ENCODE results near the gene EHF.
"Not testable (repeated sequence)": the region's sequence is repeated elsewhere in the genome, so short reads cannot be mapped to it uniquely, and the experiment has no call there.

Gene EHF

DNA sequence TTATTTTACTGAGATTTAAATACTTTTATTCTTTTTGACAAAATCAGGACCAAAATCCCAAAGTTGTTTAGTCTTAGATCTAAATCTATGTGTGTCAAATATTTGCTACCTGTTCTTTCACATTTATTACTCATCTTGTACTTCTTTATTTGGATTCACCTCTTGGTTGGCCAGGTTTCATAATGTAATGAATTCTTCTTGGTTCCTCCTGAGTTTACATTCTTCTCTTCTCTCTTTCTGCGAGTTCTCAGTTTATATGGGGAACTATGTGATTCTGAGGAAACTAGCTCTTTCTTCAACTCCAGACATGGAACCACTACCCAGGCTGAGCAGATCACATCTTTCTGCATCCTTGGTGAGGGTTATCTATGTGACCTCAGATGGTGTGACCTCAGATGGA is 50.2 kb downstream of the EHF start:
- Histone ChIP-seq H3K27me3 (ENCODE audit: control insufficient read depth, insufficient read depth, low read length) (no peaks in the 10 kb centered on the region), H3K27ac (ENCODE audit: low read depth, low read length) (no peak overlapping the region), H3K36me3 (ENCODE audit: control insufficient read depth, insufficient read depth, low read length) (no peaks in the 10 kb centered on the region), H3K9ac (ENCODE audit: low read length) (no peak overlapping the region), H3K4me1 (ENCODE audit: control insufficient read depth, insufficient read depth, low read length) (no peaks in the 10 kb centered on the region), H3K4me3 (ENCODE audit: low read length) (no peak overlapping the region)

DNA sequence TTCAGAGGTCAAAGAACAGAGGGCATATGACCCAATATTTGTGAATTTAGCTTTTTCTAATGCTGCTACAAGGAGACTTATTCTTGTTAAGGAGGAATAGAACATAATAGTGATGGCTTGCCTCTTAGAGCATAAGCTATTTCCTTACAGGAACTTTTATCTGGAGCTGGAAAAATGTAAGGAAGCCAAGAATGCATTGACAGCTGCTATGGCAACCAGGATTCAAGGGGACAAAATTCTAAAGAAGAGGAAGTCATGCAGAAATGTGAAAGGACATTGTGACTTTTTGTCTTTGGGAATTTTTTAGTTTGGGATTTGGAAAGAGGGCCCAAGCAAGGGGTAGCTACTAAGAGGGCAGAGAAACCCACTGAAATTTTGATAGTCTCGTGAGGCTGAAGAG is 51.1 kb downstream of the EHF start:
- no peaks in the 10 kb centered on the region for H3K36me3 ChIP-seq (ENCODE audit: control insufficient read depth, insufficient read depth, low read length)
- no peak overlapping the region for H3K4me3 ChIP-seq (ENCODE audit: low read length)
- H3K9ac ChIP-seq (ENCODE audit: low read length): no peak overlapping the region
- H3K27ac ChIP-seq (ENCODE audit: low read depth, low read length): no peak overlapping the region
- H3K4me1 ChIP-seq (ENCODE audit: control insufficient read depth, insufficient read depth, low read length): no peaks in the 10 kb centered on the region
- H3K27me3 ChIP-seq (ENCODE audit: control insufficient read depth, insufficient read depth, low read length): no peaks in the 10 kb centered on the region

DNA sequence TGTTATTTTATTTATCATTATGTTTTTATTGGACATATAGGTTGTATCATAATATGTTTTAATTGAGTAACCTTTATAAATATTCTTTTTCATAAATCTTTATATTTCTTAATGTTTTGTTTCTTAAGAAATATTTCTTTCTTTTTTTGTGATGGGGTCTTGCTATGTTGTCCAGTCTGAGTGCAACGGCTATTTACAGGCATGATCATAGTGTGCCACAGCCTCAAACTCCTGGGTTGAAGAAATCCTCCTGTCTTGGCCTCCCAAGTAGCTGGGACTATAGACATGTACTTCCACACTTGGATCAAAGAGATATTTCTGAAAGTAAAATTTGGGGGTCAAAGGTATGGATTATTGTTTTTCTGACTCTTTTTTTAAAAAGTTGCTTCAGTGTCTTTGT is 53.1 kb downstream of the EHF start:
- Histone ChIP-seq H3K4me1 (ENCODE audit: control insufficient read depth, insufficient read depth, low read length) (no peaks in the 10 kb centered on the region), H3K9ac (ENCODE audit: low read length) (no peak overlapping the region), H3K27ac (ENCODE audit: low read depth, low read length) (no peak overlapping the region), H3K4me3 (ENCODE audit: low read length) (no peak overlapping the region), H3K36me3 (ENCODE audit: control insufficient read depth, insufficient read depth, low read length) (no peaks in the 10 kb centered on the region), H3K27me3 (ENCODE audit: control insufficient read depth, insufficient read depth, low read length) (no peaks in the 10 kb centered on the region)

DNA sequence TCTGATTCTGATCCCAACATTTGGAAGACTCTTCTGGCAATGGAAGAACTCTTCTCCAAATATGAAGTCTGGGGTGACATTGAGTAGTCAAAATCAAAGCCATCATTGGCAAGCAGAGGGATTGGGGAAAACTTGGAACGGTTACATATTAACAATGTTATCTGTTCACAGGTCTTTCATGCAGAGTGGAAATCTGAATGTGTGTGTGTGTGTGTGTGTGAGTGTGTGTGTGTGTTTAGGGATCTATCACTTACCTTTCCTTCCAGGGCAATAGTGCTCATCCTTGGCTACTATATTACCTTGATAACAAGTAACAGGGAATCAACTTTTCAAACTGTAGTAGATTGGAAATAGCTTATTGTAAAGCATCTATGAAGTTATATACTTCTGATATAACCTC is 55.3 kb downstream of the EHF start:
- H3K27me3 ChIP-seq (ENCODE audit: control insufficient read depth, insufficient read depth, low read length): no peaks in the 10 kb centered on the region
- H3K9ac ChIP-seq (ENCODE audit: low read length): no peak overlapping the region
- H3K4me3 ChIP-seq (ENCODE audit: low read length): no peak overlapping the region
- no peaks in the 10 kb centered on the region for H3K4me1 ChIP-seq (ENCODE audit: control insufficient read depth, insufficient read depth, low read length)
- no peaks in the 10 kb centered on the region for H3K36me3 ChIP-seq (ENCODE audit: control insufficient read depth, insufficient read depth, low read length)
- H3K27ac ChIP-seq (ENCODE audit: low read depth, low read length): no peak overlapping the region

DNA sequence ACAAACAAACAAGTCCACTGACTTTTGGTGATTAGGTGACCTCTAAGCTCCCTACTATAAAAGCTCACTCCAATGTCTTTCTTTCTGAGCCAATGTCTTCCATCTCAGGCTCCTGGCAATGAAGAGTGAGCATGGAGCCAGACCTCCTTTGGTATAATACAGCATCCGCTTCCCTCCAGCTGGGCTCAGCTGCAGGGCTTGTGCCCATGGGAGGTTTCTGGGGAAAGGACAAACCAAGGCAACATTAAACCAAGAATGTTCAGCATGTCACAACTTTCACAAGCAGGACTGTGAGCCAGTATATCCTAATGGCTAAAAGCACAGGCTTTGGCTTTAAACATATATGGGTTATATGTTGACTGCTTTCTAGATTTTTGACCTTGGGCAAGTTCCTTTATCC is 58.8 kb downstream of the EHF start:
- no peak overlapping the region for H3K27ac ChIP-seq (ENCODE audit: low read depth, low read length)
- no peak overlapping the region for H3K4me3 ChIP-seq (ENCODE audit: low read length)
- H3K9ac ChIP-seq (ENCODE audit: low read length): no peak overlapping the region
- H3K4me1 ChIP-seq (ENCODE audit: control insufficient read depth, insufficient read depth, low read length): no peaks in the 10 kb centered on the region
- no peaks in the 10 kb centered on the region for H3K27me3 ChIP-seq (ENCODE audit: control insufficient read depth, insufficient read depth, low read length)
- H3K36me3 ChIP-seq (ENCODE audit: control insufficient read depth, insufficient read depth, low read length): no peaks in the 10 kb centered on the region

DNA sequence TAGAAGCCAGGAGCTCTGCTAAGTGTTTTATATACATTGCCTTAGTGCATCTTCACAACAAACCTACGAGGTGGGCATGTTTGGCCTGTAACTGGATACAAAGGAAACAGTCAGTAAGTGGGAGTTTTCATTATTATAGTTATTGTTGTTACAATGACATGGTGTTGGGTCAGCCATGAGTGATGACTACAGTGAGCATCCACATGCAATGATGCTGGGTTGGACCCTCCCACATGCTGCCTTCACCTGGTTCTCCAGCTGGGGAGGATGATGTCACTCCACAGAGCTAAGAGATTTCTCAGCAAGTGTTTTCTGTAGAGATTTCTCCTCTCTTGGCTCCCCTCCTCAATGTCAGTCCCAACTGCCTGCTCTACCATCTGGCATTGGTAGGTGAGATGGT is 59.3 kb downstream of the EHF start:
- no peak overlapping the region for H3K4me3 ChIP-seq (ENCODE audit: low read length)
- H3K4me1 ChIP-seq (ENCODE audit: control insufficient read depth, insufficient read depth, low read length): no peaks in the 10 kb centered on the region
- no peaks in the 10 kb centered on the region for H3K36me3 ChIP-seq (ENCODE audit: control insufficient read depth, insufficient read depth, low read length)
- H3K27me3 ChIP-seq (ENCODE audit: control insufficient read depth, insufficient read depth, low read length): no peaks in the 10 kb centered on the region
- H3K9ac ChIP-seq (ENCODE audit: low read length): no peak overlapping the region
- H3K27ac ChIP-seq (ENCODE audit: low read depth, low read length): no peak overlapping the region

DNA sequence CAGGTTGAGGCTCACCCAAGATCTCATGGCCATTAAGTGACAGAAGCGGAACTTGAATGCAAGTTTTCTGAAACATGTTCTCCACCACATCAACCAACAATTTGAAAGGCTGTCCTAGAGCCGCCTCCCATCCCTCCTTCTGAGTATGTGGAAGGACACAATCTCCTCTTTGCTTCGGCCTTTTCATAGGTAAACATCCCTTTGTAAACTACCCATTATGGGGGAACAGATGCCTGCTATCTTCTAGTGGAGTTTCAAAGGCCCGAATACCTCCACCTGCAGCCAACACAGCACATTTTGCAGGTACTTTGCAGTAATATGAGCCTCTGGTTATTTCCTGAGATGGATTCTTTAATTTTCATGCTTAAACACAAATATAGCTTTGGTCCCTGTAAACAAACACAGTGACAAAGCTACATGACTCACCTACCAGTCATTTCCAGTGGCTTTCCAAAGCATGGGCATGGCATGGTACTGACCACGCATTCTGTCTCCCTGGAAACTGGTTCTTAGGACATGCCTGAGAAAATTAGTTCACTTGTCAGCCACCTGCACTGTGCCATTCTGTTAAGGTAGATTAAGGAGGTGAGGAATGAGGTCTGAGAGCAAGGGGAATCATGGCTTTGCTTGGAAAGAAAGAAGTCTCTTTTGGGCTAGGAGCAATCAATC is 60.2 kb downstream of the EHF start:
- Histone ChIP-seq H3K4me3 (ENCODE audit: low read length) (no peak overlapping the region), H3K27ac (ENCODE audit: low read depth, low read length) (no peak overlapping the region), H3K36me3 (ENCODE audit: control insufficient read depth, insufficient read depth, low read length) (no peaks in the 10 kb centered on the region), H3K27me3 (ENCODE audit: control insufficient read depth, insufficient read depth, low read length) (no peaks in the 10 kb centered on the region), H3K4me1 (ENCODE audit: control insufficient read depth, insufficient read depth, low read length) (no peaks in the 10 kb centered on the region), H3K9ac (ENCODE audit: low read length) (no peak overlapping the region)

DNA sequence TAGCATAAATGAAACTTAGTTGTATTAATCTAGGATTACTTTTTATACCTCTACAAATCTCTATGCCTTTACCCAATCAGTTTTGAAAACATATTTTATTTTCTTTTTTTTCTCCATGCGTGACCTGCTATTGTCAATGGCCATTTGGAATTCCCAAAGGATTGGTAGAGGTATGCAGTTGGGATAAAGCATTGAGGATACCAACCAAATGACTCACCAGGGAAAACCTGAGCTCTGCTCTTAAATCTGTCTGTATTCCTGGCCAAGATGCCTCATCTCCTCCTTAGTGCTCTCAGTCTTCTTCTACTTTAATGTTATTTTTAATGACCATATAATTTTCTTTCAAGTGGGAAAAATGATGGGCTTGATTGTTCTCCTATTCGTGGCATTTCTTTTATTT is 61.9 kb downstream of the EHF start:
- H3K4me1 ChIP-seq (ENCODE audit: control insufficient read depth, insufficient read depth, low read length): no peaks in the 10 kb centered on the region
- H3K36me3 ChIP-seq (ENCODE audit: control insufficient read depth, insufficient read depth, low read length): no peaks in the 10 kb centered on the region
- H3K9ac ChIP-seq (ENCODE audit: low read length): no peak overlapping the region
- no peak overlapping the region for H3K4me3 ChIP-seq (ENCODE audit: low read length)
- no peaks in the 10 kb centered on the region for H3K27me3 ChIP-seq (ENCODE audit: control insufficient read depth, insufficient read depth, low read length)
- H3K27ac ChIP-seq (ENCODE audit: low read depth, low read length): no peak overlapping the region

DNA sequence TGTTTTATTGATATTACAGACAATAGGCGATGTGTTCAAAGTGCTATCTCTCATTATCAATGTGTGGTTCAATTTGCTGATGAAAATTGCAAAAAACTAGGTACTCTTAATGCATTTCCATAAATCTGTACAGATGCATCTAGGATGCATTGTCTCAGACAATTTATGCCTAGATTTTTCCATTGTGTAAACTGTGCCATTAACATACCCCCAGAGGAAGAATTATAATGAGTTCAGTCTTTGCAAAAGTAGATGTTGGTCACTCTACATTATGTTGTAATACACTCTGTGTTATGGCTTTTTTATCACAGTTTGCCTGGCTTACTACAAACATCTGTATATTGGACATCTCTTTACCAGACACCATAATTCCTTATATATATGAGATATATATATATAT is 62.5 kb downstream of the EHF start:
- H3K27ac ChIP-seq (ENCODE audit: low read depth, low read length): no peak overlapping the region
- no peak overlapping the region for H3K9ac ChIP-seq (ENCODE audit: low read length)
- H3K27me3 ChIP-seq (ENCODE audit: control insufficient read depth, insufficient read depth, low read length): no peaks in the 10 kb centered on the region
- no peaks in the 10 kb centered on the region for H3K4me1 ChIP-seq (ENCODE audit: control insufficient read depth, insufficient read depth, low read length)
- H3K36me3 ChIP-seq (ENCODE audit: control insufficient read depth, insufficient read depth, low read length): no peaks in the 10 kb centered on the region
- H3K4me3 ChIP-seq (ENCODE audit: low read length): no peak overlapping the region

DNA sequence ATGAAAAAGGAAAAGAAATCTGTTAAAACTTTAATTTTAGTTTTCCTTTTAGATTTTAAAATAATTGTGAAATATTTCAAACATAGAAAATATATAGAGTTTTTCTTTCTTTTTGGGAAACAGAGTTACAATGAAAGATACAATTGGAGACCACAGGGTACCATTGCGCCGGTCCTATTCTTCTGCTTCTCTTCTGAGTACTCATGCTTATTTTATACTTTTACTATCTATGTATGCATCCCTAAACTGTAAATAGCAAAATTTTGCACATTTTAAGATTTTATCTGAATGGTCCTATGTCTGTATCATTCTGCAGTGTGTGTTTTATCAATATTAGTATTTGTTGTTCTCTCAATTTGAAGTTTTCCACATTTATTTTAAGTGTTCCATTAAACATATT is 65.0 kb downstream of the EHF start:
- H3K27me3 ChIP-seq (ENCODE audit: control insufficient read depth, insufficient read depth, low read length): no peaks in the 10 kb centered on the region
- H3K4me1 ChIP-seq (ENCODE audit: control insufficient read depth, insufficient read depth, low read length): no peaks in the 10 kb centered on the region
- H3K27ac ChIP-seq (ENCODE audit: low read depth, low read length): no peak overlapping the region
- H3K4me3 ChIP-seq (ENCODE audit: low read length): no peak overlapping the region
- no peak overlapping the region for H3K9ac ChIP-seq (ENCODE audit: low read length)
- no peaks in the 10 kb centered on the region for H3K36me3 ChIP-seq (ENCODE audit: control insufficient read depth, insufficient read depth, low read length)

DNA sequence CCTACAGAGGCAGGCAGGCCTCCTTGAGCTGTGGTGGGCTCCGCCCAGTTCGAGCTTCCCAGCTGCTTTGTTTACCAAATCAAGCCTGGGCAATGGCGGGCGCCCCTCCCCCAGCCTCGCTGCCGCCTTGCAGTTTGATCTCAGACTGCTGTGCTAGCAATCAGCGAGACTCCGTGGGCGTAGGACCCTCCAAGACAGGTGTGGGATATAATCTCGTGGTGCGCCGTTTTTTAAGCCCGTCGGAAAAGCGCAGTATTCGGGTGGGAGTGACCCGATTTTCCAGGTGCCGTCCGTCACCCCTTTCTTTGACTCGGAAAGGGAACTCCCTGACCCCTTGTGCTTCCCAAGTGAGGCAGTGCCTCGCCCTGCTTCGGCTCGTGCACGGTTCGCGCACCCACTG is 71.4 kb downstream of the EHF start:
- not testable (repeated sequence) for H3K36me3 ChIP-seq (ENCODE audit: control insufficient read depth, insufficient read depth, low read length); H3K9ac ChIP-seq (ENCODE audit: low read length); H3K27ac ChIP-seq (ENCODE audit: low read depth, low read length); H3K4me1 ChIP-seq (ENCODE audit: control insufficient read depth, insufficient read depth, low read length); H3K27me3 ChIP-seq (ENCODE audit: control insufficient read depth, insufficient read depth, low read length); H3K4me3 ChIP-seq (ENCODE audit: low read length)

DNA sequence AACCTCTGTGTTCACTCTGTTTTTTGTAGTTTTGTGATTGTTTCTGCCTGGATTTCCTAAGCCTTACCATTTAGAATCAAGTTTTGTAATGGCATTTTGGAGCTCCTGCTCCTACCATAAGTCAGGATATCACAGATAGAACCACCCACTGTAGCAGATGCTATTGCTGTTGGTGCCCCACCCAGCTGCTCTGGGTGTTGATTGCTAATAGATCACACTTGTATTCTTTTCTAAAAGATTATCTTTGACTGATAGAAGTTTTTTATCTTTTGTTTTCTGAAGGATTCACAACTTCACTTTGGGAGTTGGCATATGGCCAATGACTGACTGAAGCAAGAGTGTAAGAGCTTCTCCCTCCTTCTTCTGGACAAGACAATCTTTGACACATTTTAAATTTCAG is 76.0 kb downstream of the EHF start:
- H3K36me3 ChIP-seq (ENCODE audit: control insufficient read depth, insufficient read depth, low read length): no peaks in the 10 kb centered on the region
- no peak overlapping the region for H3K27ac ChIP-seq (ENCODE audit: low read depth, low read length)
- H3K9ac ChIP-seq (ENCODE audit: low read length): no peak overlapping the region
- no peaks in the 10 kb centered on the region for H3K27me3 ChIP-seq (ENCODE audit: control insufficient read depth, insufficient read depth, low read length)
- H3K4me1 ChIP-seq (ENCODE audit: control insufficient read depth, insufficient read depth, low read length): no peaks in the 10 kb centered on the region
- no peak overlapping the region for H3K4me3 ChIP-seq (ENCODE audit: low read length)

DNA sequence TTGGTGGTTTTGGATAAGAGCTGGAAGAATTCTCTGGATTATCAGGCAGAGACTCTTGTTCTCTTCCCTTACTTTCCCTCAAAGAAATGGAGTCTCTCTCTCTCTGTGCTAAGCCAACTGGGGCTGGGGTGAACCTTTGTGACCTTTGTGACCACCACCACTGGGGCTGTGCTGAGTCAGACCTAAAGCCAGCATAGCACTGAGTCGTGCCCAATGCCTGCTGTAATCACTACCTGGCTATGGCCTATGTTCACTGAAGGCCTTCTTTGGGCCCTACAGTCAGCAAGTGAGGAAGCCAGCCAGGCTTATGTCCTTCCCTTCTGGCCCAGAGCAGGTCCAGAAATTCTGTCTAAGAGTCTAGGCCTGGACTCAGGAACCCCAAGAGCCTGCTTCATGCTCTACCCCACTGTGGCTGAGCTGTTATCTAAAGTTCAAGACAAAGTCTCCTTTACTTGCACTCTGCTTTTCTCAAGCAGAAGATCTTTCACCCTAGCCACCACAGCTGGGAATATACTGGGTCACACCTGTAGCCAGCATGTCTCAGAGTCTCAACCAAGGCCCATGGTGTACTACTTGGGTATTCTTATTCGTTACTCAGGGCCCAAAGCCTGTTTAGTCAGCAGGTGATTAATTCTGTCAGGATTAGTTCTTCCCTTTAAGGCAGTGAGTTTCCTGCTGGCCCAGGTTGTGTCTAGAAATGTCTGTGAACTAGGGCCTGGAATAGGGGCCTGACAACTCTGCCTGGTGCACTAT is 86.0 kb downstream of the EHF start:
- Histone ChIP-seq H3K27me3 (ENCODE audit: control insufficient read depth, insufficient read depth, low read length) (no peaks in the 10 kb centered on the region), H3K27ac (ENCODE audit: low read depth, low read length) (no peak overlapping the region), H3K9ac (ENCODE audit: low read length) (no peak overlapping the region), H3K4me3 (ENCODE audit: low read length) (no peak overlapping the region), H3K4me1 (ENCODE audit: control insufficient read depth, insufficient read depth, low read length) (no peaks in the 10 kb centered on the region), H3K36me3 (ENCODE audit: control insufficient read depth, insufficient read depth, low read length) (no peaks in the 10 kb centered on the region)
